Stimulated activated naive CD8-positive, alpha-beta T cell treated with anti-CD3 and anti-CD28 coated beads, Interleukin-15, amount 100 ng/mL, for 72 hours (primary cell): ENCODE data around the gene SOCS6.

ENCODE experiments used
- ATAC-seq: fragments of 150-1000 bp; cut with Tn5 transposase; 2 replicates; pipeline ENCODE4 v1.10.0; 2021; ENCODE audit warnings: mild to moderate bottlenecking, moderate library complexity
- DNase-seq, 2 donors: peaks; one replicate each; pipeline ENCODE4 v3.0.0; 2021 to 2022
- H3K27ac Mint-ChIP-seq, 2 donors: one replicate each; pipeline ENCODE4 v1.8.0; 2022; ENCODE audit warnings: mild to moderate bottlenecking in 2 of 2, mixed read lengths in 2 of 2, moderate library complexity in 2 of 2
- H3K27me3 Mint-ChIP-seq: one replicate; pipeline ENCODE4 v1.8.0; 2022; ENCODE audit warnings: mixed read lengths
- H3K4me1 Mint-ChIP-seq: one replicate; pipeline ENCODE4 v1.8.0; 2022; ENCODE audit warnings: mild to moderate bottlenecking, mixed read lengths
- H3K4me3 Mint-ChIP-seq, 2 donors: one replicate each; pipeline ENCODE4 v1.8.0; 2022; ENCODE audit warnings: mild to moderate bottlenecking in 2 of 2, mixed read lengths in 2 of 2, moderate library complexity in 1 of 2
- H3K9me3 Mint-ChIP-seq, 2 donors: one replicate each; pipeline ENCODE4 v1.8.0; 2022; ENCODE audit warnings: mixed read lengths in 2 of 2

SOCS6 gene

DNA sequence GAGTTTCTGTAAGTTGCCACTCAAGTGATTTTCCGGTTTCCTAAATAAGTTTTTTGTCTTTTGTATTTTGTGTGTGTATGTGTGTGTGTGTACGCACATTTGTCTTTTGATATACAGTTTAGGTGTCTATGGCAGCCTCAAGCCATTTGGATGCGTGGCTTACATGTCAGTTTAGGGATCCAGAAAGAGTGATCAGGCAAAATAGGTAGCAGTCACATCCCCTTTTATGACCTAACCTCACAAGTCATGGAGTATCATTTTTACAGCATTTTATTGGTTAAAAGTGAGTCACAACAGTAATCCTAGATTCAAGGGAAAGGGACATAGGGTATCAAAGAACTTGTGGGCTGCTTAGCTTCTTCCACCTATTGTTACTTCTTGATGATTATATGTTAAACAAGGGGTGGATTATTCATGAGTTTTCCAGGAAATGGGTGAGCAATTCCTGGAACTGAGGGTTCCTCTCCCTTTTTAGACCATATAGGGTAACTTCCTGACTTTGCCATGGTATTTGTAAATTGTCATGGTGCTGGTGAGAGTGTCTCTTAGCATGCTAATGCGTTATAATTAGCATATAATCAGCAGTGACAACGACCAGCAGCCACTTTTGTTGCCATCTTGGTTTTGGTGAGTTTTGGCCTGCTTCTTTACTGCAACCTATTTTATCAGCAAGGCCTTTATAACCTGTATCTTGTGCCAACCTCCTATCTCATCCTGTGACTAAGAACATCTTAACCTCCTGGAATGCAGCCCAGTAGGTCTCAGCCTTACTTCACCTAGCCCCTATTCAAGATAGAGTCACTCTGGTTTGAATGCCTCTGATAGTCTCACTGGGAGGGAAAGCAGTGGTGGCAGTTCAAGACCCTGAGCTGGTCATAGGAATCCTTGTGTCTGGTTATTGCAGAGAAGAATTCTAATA lies 8.6 kb upstream of the SOCS6 start:
- no peaks in the 10 kb centered on the region for H3K4me1 Mint-ChIP-seq
- DNase-seq (no peak), ATAC-seq (no peak)
- H3K27ac Mint-ChIP-seq: no peak overlapping the region
- no peaks in the 10 kb centered on the region for H3K27me3 Mint-ChIP-seq
- H3K9me3 Mint-ChIP-seq: peaks cover 9 to 13% of the 10 kb centered on the region in 2 donors
- no peak overlapping the region for H3K4me3 Mint-ChIP-seq

DNA sequence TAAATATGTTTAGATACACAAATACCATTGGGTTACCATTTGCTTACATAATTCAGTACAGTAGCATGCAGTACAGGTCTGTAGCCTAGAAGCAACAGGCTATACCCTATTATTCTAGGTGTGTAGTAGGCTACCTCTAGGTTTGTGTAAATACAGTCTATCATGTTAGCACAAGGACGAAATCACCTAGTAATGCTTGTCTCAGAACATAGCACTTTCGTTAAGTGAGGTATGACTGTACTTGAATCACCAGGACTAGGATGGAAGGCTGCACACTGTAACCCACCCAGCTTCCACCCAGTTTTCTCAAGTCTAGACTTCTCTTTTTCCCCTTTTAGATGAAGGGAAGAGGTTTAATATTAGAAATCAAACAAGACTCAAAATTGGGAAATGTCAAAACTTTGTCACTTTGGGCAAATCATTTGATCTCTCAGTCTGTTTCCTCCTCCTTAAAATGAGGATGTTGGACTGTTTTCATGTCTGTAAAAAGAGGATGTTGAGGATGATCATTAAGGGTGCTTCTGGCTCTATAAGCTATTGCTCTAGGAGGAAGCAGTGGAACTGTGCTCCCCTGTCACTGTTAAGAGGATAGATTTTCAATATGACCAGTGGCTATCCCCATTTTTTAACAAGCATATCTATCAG lies 3.7 kb upstream of the SOCS6 start:
- no peak overlapping the region for H3K4me3 Mint-ChIP-seq
- ATAC-seq: no peak
- H3K27ac Mint-ChIP-seq: no peak overlapping the region
- DNase-seq: no peak
- peaks cover 11% of the 10 kb centered on the region for H3K27me3 Mint-ChIP-seq
- H3K9me3 Mint-ChIP-seq: peaks cover 4 to 13% of the 10 kb centered on the region in 2 donors
- no peaks in the 10 kb centered on the region for H3K4me1 Mint-ChIP-seq

DNA sequence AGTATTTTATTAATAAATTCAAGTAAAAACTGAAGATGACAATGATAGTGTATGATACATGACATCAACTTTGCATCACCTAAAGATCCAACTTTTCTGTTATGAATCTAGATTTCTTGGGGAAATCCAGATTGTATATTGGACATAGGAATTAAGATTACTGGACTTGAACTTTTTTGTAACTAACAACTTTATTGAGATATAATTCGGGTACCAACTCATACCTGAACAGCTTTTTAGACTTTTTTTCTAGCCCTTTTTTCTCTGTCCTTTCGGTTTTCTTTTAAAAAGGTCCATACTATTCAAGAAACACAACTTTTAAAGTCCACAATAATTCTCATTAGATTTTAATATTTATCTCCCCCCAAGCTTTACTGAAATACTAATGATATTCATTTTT lies 1.1 kb upstream of the SOCS6 start:
- H3K9me3 Mint-ChIP-seq: no peaks in the 10 kb centered on the region
- no peak for ATAC-seq
- H3K4me1 Mint-ChIP-seq: peaks cover 11% of the 10 kb centered on the region
- no peak for DNase-seq
- H3K27ac Mint-ChIP-seq: no peak overlapping the region
- peak overlapping the region; percentile 34 to 63 for H3K4me3 Mint-ChIP-seq
- H3K27me3 Mint-ChIP-seq: peaks cover 37% of the 10 kb centered on the region

DNA sequence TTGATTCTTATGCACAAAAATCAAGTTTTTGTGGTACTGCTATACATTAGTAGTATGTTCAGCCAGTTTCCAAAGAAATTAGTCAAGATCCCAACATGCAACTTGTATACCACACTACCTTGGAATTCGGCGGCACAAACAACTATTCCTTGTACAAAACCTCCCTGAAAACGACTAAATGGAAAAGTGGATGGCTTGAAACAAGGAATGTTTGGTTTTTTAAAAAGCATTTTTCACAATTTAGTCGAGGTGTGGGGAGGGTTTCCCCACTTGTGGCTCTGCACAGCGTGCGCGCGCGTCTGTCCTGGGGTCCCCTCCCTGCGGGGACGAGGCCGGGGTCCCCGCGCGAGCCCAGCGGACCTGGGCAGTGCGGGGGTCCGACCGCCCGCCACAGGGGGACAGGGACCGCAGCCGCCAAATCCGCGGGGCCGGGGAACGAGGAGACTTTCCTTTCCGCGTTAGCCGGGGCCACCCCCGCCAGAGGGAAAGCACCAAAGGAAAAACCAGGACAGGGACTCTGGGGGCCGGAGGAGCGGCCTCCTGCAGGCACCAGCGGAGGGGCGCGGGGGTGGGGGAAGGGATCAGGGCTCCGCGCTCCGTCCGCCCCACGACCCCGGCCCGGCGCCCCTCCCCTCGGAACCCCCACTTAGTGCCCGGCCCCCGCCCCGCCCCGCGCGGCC lies 534 bp upstream of the SOCS6 start:
- H3K4me1 Mint-ChIP-seq: peaks cover 14% of the 10 kb centered on the region
- peak overlapping the region; percentile 42 to 63 for H3K4me3 Mint-ChIP-seq
- DNase-seq (peak in 1 of 2 donors; percentile 12), ATAC-seq (peak; percentile 10)
- H3K9me3 Mint-ChIP-seq: no peaks in the 10 kb centered on the region
- H3K27ac Mint-ChIP-seq: no peak overlapping the region
- H3K27me3 Mint-ChIP-seq: peaks cover 43% of the 10 kb centered on the region

DNA sequence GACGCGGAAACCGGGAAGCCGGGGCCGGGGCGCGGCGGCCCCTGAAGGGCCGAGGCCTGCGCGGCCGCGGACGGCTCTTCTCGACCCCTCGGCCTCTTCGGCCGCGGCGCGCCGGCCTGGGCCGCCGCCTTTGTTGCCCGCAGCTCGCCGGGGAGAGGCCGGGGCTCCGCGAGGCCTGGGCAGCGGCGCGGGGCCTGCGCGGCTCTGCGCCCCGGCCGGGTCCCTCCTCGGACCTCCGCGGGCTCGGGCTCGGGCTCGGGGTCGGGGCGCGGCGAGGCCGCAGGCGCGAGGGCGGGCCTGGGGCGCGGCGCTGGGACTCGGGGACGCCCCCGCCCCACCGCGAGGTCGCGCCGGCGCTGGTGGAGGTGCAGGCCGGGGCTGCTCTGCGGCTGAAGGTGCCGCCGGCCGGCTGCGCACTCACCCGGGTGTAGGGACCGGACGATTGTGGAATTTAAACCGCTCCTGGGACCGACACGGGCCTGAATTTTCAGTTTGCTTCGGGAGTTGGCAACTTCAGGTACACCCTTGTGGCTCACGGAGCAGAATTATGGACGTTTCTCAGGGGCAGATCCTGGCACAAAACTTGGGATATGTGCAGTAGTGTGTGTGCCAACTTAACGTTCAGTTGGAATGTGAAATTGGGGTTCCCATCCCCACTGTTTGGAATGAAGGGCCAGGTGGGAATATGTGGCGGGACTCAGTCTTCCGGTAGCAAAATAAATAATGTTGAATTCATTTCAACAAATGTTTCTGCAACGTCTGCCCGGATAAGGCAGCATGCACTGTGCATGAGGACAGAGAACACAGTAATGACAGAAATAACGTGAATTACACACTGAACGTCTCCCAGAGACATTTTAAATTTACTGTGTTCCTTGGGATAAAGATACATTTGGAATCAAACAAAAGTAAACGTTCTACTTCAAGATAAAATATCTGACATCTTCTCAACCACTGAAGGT lies 787 bp downstream of the SOCS6 start:
- Mint-ChIP-seq H3K4me1 (peaks cover 14% of the 10 kb centered on the region), H3K27me3 (peaks cover 48% of the 10 kb centered on the region), H3K9me3 (no peaks in the 10 kb centered on the region), H3K27ac (peak overlapping the region; percentile 71 to 93), H3K4me3 (peak overlapping the region; percentile 75 to 84)
- peak; percentile 65 for ATAC-seq
- DNase-seq: peak; percentile 36 to 44

DNA sequence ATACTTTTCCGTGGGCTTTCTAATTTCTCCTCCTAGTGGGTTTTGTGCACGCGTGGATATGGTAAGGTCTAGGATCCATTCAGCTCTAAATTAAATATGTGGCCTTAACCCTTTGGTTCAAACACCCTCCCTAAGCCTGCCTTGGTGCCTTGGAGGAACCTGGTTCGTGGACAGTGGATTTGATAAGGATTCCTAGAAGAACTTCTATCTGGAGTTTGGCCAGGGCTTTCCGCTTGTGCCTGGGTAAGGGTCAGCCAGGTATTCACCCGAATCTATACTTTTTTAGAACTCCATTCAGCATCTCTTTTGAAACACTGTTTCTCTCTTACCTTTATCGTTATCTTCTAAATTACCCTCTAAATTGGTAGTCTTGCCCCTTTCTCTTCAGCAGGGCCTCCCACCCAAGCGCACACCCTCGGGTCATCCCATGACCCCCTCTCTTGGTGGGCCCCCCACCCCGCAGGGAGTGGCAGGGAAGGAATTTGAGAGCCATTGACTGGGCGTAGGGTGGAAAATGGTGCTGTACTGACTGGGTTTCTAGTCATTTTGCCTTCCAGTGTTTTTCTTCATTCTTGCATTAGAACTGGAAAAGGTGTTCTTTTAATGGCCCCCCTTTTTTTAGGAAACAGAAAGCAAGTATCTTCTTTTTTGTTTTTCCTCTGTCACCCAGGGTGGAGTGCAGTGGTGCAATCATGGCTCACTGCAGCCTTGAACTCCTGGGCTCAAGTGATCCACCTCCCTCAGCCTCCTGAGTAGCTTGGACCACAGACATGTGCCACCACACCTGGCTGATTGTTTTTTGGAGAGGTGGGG lies 1.8 kb downstream of the SOCS6 start:
- Mint-ChIP-seq H3K9me3 (no peaks in the 10 kb centered on the region), H3K4me1 (peaks cover 14% of the 10 kb centered on the region), H3K4me3 (peak overlapping the region; percentile 13 to 54), H3K27me3 (peaks cover 48% of the 10 kb centered on the region), H3K27ac (no peak overlapping the region)
- no peak for DNase-seq
- no peak for ATAC-seq

DNA sequence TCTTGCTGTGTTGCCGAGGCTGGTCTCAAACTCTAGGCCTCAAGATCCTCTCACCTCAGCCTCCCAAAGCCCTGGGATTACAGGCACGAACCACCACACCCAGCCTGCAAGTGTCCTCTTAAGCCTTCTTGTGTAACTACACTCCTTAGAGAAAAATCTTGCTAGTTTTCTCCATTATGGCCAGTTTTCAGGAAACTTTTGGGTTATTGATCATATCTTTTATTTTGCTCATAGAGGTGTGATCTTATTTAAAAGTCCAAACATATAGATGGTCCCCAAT lies 2.4 kb downstream of the SOCS6 start:
- no peak for ATAC-seq
- no peaks in the 10 kb centered on the region for H3K9me3 Mint-ChIP-seq
- H3K4me1 Mint-ChIP-seq: peaks cover 14% of the 10 kb centered on the region
- no peak overlapping the region for H3K27ac Mint-ChIP-seq
- peaks cover 48% of the 10 kb centered on the region for H3K27me3 Mint-ChIP-seq
- peak overlapping the region in 1 of 2 donors; percentile 54 for H3K4me3 Mint-ChIP-seq
- no peak for DNase-seq

DNA sequence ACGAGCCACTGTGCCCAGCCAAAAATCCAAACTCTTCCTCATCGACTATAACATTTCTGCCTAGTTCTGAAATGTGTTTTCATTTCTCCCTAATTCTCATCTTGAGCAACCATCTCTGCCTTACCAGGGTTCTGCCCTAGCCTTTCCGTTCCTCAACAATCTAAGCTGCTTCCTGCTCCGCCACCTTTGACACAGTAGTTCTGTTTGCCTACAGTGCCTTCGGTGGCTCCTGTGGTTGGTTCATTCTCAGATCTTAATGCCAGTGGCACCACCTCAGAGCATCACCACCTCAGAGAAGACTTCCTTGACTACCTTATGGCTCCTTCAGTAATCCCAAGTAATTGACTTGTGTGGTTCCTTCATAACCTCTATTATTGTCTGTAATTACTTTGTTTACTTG lies 3.8 kb downstream of the SOCS6 start:
- no peak overlapping the region for H3K4me3 Mint-ChIP-seq
- peaks cover 47% of the 10 kb centered on the region for H3K27me3 Mint-ChIP-seq
- DNase-seq (peak in 1 of 2 donors; percentile 13), ATAC-seq (no peak)
- H3K9me3 Mint-ChIP-seq: no peaks in the 10 kb centered on the region
- H3K4me1 Mint-ChIP-seq: peaks cover 14% of the 10 kb centered on the region
- no peak overlapping the region for H3K27ac Mint-ChIP-seq

DNA sequence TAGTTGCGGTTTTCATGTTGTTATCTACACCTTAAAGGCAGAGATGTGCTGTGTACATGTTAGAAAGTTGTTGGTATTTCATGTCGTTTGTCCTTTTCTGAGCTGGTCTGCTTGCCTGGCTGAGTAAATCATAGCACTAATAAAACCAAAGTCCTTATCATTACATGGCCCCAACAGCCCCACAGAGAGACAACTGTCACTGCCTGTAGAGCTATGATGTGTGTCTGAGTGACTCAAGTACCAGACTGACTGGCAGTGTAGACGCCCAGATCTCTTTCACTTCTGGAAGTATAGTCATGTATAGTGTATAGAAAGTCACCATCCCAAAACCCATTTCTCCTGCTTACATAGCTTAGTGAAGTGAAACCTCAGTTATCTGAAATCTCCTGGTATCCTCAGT lies 4.3 kb downstream of the SOCS6 start:
- Mint-ChIP-seq H3K9me3 (no peaks in the 10 kb centered on the region), H3K4me1 (peaks cover 14% of the 10 kb centered on the region), H3K4me3 (no peak overlapping the region), H3K27ac (no peak overlapping the region), H3K27me3 (peaks cover 42% of the 10 kb centered on the region)
- ATAC-seq: peak; percentile 62
- peak in 1 of 2 donors; percentile 12 for DNase-seq

DNA sequence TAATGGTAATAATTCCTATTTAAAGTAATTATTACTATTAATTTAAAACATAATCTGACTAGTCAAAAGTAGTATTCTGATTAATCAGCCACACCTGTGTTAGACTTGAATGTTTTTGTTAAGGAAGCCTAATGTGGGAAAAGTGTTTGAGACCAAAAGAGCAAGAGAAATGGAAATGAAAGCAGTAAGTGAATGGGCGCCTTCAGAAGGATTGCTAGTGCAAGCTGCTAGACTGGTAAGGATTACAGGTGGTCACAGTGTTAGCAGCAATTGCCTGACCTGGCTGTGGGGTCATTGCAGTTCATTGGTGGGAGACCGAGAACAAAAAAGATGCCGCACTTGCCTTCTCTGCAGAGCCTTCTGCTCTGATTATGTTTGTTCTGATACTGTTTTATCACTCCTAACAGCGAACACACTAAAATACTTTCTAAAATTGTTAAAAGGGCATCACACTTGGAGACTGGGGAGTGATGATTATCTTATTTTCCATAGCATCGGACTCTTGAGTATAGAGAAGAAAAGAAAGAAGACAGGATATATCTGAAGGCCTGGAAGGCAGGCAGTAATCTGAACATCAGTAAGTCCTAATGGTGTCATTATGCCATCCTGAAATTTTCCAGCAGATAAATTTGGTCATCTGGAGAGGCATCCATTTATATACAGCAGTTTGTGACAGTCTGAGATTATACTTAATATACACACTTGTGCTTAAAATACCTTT lies 5.8 kb downstream of the SOCS6 start:
- DNase-seq (no peak), ATAC-seq (no peak)
- H3K4me1 Mint-ChIP-seq: peaks cover 14% of the 10 kb centered on the region
- H3K27ac Mint-ChIP-seq: no peak overlapping the region
- no peaks in the 10 kb centered on the region for H3K9me3 Mint-ChIP-seq
- peaks cover 41% of the 10 kb centered on the region for H3K27me3 Mint-ChIP-seq
- H3K4me3 Mint-ChIP-seq: no peak overlapping the region

DNA sequence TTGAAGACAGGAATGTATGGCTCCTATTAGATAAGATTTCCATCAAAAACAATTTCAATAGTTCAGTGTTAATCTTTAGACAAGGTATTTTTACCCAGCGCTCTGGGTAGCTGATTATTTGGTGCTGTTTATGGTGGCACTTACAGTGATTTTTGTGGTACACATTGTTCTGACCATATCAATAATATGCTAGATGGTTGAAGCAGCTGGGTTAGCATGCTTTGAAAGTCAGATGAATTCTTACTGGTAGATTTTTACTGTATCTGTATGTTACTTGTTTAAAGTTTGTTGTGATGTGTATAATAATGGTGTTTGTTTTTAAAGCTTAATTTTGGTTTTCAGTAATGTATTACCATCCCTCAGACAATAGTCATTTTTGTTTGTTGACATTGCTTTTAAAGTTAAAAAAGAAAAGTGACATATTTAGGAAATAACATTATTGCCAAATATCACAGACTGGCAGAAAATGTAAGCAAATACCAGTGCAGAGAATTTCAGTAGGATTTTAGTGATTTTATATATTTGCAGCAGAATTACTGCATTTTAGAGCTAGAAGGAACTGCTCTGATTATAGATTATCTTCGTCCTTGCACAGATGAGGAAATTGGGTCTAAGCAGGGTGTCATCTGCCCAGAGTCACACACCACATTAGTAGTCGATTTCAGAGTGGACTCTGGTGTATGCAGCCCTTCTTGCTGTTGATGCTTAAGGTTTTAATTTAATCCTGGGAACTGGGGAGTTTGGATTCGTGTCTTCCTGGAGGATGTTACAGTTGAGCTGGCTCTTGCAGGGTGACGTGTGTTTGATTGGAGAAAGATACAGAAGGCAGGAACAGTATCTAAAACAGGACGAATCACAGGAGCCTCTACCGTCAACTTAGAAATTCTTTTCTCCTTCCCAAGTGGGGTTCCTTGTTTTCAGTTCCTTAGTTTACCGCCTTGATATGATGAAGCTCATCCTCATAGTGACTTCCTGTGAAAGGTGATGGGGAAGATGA lies 6.6 kb downstream of the SOCS6 start:
- no peak for ATAC-seq
- H3K27me3 Mint-ChIP-seq: peaks cover 33% of the 10 kb centered on the region
- no peaks in the 10 kb centered on the region for H3K9me3 Mint-ChIP-seq
- H3K27ac Mint-ChIP-seq: no peak overlapping the region
- H3K4me3 Mint-ChIP-seq: no peak overlapping the region
- H3K4me1 Mint-ChIP-seq: peaks cover 14% of the 10 kb centered on the region
- DNase-seq: no peak

DNA sequence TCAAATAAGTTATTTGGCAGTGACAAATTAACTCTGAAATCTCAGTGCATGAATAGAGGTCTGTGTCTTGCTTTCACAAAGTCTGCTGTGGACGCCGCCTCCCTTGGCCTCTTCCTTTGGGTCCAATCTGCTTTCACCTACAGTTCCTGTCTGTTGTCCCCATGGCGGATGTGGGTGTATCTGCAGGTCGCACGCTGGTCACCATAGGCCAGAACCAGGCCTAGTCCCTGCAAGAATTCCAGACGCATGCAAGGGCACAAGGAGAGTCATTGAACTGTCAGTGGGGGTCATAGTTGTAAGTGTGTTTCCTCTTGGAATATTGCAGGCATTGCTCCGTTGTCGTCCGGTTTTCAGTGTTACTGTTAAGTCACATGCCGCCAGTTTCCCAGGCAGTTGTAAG lies 7.4 kb downstream of the SOCS6 start:
- Mint-ChIP-seq H3K4me1 (peaks cover 7% of the 10 kb centered on the region), H3K9me3 (no peaks in the 10 kb centered on the region), H3K27ac (no peak overlapping the region), H3K4me3 (no peak overlapping the region), H3K27me3 (peaks cover 25% of the 10 kb centered on the region)
- ATAC-seq (no peak), DNase-seq (no peak)

DNA sequence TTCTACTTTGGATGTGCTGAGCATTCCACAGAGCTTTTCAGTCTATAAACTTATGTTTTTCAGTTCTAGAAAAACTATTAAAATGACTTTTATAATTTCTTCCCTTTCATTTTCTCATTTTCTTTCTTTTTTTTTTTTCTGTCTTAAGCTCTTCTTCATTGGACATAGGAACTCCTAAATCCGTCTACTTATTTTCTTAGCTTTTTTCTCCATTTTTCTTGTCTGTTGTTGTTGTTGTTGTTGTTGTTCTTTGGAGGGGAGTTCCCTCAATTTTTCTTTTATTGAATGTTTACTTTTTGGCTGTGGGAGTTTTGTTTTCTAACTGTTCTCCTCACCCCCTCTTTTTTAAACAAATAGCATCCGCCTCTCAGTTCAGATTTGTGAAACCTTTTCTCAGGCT lies 7.9 kb downstream of the SOCS6 start:
- Mint-ChIP-seq H3K9me3 (no peaks in the 10 kb centered on the region), H3K27me3 (peaks cover 20% of the 10 kb centered on the region), H3K4me1 (peaks cover 7% of the 10 kb centered on the region), H3K4me3 (no peak overlapping the region), H3K27ac (no peak overlapping the region)
- no peak for ATAC-seq
- DNase-seq: no peak
